ENCODE results near the gene ARHGDIG.
A peak's percentile ranks its signal among the peaks of the same experiment; 100 is the strongest.

The ARHGDIG gene

DNA sequence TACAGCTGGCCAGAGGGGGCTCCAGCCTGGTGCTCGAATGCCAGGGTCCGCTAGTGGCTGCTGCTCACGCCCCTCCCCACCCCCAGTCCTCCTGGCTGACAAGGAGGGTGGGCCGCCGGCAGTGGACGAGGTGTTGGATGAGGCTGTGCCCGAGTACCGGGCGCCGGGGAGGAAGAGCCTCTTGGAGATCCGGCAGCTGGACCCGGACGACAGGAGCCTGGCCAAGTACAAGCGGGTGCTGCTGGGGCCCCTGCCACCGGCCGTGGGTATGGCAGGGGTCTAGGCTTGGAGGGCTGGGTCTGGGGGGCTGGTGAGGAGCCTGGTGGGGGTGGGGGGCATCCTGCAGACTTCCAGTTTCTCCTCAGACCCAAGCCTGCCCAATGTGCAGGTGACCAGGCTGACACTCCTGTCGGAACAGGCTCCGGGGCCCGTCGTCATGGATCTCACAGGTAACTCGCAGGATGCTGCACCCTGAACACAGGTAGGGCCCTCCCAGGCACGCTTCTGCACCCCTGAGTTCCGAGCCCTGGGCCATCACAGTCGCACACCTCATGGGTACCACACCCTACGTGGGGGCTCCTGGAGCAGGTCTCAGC is 1.4 kb downstream of the ARHGDIG start:
- DNase-seq (ENCODE audit: low spot score): no peak

DNA sequence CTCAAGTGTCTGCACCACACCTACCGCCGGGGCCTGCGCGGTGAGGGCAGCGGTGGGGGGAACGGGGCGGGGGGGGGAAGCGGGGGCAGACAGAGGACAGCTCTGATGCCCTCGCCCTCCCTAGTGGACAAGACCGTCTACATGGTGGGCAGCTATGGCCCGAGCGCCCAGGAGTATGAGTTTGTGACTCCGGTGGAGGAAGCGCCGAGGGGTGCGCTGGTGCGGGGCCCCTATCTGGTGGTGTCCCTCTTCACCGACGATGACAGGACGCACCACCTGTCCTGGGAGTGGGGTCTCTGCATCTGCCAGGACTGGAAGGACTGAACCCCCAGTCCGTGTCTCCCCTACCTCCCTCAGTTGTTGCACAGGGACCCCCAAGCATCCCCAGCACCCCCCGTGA is 2.1 kb downstream of the ARHGDIG start:
- no peak for DNase-seq (ENCODE audit: low spot score)

DNA sequence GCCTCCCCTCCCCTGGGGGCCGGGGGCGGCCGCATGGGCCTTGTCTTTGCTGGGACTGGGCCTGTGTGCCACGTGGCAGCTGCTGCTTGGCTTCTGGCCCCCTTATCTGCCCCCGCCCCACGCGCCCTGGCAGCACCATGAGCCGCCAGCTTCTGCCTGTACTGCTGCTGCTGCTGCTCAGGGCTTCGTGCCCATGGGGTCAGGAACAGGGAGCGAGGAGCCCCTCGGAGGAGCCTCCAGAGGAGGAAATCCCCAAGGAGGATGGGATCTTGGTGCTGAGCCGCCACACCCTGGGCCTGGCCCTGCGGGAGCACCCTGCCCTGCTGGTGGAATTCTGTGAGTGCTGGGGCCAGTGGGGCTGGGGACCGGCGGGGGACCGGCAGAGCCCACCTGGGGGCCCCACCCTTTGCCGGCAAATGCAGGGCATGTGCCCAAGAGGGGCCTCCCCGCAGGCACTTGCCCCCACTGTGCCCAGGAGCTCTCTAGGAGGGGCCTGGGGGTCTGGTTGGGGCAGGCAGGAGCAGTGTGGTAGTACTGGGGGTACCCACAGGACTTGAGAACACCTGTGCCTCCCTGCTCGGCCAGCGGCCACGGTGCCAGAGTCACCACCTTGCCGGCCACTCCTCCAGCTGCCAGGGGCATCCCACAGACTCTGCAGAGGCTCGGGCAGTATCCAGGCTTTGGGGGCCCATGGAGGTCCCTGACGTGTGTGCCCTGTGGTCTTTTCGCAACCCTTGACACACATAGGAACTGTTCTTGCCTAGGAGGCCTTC is 2.8 kb downstream of the ARHGDIG start, which contains the start of gene PDIA2:
Gene PDIA2, plus strand, starts transcription at position 132 of the 773 bp plus-strand sequence. Its CDS starts 6 bp downstream, at position 138.
- no peak for DNase-seq (ENCODE audit: low spot score)

DNA sequence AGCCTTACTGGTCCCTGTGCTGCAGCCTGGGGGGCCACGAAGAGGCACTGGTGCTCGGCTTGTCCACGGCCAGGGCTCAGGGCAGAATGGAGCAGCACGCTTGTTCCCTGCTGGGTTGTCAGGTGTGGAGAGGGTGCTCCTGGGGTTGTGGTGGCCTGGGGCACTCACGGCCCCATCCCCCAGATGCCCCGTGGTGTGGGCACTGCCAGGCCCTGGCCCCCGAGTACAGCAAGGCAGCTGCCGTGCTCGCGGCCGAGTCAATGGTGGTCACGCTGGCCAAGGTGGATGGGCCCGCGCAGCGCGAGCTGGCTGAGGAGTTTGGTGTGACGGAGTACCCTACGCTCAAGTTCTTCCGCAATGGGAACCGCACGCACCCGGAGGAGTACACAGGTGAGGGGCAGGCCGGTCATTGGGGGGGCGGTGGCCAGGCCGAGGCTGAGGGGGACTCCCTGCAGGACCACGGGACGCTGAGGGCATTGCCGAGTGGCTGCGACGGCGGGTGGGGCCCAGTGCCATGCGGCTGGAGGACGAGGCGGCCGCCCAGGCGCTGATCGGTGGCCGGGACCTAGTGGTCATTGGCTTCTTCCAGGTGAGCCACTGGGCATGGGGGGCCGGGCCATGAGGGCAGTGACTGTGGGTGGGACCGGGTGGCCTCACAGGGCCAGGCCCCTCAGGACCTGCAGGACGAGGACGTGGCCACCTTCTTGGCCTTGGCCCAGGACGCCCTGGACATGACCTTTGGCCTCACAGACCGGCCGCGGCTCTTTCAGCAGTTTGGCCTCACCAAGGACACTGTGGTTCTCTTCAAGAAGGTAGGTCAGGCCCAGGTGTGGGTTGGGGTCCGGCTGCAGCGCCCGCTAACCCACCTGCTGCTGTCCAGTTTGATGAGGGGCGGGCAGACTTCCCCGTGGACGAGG is 4.1 kb downstream of the ARHGDIG start:
- DNase-seq (ENCODE audit: low spot score): no peak

DNA sequence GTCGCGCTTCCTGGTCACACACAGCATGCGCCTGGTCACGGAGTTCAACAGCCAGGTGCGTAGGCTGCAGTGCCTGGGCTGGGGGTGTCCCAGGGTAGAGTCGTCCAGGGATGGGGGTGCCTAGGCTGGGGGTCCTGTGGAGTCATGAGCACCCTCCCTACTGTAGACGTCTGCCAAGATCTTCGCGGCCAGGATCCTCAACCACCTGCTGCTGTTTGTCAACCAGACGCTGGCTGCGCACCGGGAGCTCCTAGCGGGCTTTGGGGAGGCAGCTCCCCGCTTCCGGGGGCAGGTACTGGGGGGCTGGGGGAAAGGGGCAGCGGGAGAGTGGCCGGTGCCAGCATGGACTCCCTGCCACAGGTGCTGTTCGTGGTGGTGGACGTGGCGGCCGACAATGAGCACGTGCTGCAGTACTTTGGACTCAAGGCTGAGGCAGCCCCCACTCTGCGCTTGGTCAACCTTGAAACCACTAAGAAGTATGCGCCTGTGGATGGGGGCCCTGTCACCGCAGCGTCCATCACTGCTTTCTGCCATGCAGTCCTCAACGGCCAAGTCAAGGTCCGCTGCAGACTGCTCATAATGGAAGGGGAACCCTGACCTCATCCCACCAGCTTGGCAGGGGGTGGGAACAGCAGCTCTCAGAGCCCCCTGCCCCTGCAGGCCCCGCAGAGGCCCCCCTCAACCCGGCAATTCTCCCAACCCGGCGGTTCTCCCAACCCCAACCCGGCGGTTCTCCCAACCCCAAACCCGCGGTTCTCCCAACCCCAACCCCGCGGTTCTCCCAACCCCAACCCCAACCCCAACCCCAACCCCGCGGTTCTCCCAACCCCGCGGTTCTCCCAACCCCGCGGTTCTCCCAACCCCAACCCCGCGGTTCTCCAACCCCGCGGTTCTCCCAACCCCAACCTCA is 5.0 kb downstream of the ARHGDIG start:
- DNase-seq (ENCODE audit: low spot score): no peak

DNA sequence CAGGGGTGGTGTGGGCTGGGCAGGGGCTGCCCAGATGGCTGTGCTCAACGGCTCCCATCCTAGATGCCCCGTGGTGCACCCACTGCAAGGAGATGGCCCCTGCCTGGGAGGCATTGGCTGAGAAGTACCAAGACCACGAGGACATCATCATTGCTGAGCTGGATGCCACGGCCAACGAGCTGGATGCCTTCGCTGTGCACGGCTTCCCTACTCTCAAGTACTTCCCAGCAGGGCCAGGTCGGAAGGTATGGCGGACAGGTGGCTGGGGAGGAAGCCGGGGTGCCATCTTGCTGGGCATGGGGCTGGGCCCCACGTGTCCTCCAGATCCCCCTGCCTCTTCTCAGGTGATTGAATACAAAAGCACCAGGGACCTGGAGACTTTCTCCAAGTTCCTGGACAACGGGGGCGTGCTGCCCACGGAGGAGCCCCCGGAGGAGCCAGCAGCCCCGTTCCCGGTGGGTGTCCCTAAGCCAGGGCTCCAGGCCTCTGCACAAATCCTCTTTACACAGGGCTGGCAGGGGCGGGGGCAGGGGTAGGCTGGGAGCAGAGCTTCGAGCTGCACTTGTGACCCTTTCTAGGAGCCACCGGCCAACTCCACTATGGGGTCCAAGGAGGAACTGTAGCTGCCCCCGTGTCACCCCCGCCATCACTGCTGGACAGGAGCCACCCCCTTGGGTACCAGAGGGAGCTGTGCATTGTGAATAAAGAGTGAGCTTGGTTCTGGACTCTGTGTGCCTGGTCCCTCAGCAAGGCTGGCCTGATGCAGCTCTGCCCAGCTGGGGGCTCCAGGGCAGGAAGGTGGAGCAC is 6.3 kb downstream of the ARHGDIG start:
- DNase-seq (ENCODE audit: low spot score): no peak

DNA sequence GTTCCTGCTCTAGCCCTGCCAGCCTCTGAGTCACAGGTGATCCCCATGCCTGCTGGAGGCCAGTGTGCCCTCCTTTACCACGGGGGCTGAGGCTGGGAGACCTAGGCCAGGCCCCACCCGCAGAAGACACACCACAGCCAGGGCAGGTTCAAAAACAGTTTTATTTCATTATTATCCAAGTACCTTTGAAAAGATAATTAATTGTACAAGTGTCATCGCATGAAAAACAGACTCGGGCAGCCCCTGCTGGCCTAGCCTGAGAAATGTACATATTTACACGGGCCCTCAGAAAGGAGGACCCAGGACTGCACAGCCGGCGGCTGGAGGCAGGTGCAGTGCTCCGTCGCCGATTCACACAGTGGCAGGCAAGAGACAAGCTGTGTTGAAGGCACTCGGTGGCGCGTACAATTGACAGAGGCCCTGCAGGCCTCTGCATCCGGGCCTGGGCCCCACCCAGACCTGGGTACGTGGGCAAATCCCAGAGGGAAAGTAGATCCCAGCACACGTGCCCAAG is 7.0 kb downstream of the ARHGDIG start:
- peak; percentile 33 for DNase-seq (ENCODE audit: low spot score)

DNA sequence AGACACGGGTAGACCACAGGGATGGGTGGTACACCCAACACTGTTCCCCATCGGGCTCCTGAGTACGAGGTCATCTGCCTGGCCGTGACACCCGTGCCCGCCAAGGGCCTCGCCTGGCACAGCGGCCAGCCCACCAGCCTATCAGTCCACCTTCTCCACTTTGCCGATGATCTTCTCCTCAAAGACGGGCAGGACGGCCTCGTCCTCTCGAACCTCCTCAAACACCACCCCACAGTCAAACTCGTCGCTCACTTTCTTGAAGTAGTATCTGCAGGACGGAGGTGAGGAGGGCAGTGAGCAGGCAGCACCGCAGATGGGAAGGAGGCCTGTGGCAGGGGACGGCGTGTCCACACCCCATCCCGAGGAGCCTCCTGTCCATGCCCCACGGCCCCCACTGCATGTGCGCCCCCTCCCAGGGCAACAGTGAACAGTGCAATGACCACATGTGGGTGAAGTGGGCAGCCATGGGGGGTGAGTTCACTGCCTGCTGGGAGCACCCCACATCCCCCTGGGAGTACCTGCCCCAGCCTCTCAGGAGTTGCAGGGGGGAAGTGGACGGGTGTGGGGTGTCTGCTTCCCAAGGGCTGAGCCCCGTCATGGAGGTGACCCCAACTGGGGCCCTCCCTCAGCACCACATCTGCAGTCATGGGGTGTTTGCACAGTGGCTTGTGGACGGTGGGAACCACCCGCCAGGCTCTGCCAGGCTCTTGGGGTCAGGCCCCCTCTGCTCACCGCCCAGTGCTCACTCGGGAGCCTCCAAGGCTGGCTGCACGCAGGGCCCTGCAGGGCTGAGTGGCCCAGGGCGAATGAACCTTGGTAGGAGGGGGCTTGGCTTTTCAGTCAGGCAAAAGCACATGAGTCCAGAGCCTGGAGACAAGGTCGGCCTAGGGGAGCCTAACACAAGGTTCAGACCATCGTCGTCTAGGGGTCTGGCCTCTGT is 7.9 kb downstream of the ARHGDIG start:
- no peak for DNase-seq (ENCODE audit: low spot score)

DNA sequence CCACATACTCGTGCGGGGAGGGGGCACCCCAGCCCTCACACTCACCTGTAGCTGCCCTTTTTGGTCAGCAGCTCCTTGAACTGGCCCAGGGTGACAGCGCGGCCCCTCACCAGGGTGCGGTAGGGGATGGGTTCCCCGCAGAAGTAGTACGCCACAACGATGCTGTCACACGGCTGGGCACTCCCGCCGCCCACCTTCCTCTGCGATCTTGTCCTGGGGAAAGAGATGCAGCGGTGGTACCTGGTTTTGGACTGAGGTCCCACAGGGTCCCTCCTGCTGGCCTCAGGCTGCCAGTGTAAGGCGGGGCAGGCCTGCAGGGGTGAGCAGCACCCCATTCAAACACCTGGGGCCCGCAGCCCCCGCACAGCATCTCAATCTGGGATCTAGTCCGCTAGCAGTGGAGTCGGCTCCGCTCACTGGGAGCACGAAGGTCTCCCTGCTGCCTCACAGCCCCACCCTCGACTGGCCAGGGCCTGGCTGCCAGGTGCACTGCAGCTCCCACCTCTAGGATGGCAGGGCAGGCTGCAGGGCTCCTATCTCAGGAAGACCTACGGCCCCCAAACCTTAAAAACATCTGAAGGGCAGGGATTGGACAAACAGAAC is 9.1 kb downstream of the ARHGDIG start:
- no peak for DNase-seq (ENCODE audit: low spot score)

DNA sequence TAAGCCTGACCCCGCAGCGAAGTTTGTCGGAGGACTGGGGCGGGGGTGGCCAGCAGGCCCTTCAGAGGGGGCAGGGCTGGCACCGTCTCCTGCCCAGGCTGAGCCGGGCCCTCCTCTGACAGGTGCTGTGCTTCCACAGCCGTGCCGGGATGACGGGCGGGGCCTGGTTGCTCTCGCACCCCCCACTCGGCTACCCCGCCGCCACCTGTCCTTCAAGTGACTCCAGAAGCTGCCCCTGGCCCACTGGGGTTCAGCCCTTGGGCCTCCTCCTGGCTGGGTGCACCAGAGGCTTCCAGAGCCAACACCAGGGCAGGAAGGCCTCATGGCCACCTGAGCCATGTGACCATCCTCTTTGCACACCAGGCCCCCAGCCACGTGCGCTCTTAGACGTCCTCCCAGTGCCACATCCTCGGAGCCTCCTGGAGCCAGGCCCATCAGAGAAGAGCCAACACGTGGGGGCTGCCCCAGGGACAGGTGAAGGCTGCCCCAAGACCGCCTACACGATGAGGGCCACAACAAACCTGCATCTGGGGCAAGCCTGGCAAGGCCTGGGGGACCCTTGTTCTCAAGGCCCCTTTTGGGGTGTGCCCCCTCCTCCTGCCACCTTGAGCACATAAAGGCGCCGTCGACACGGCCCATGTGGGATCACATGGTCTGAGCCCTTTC is 9.8 kb downstream of the ARHGDIG start:
- DNase-seq (ENCODE audit: low spot score): no peak

DNA sequence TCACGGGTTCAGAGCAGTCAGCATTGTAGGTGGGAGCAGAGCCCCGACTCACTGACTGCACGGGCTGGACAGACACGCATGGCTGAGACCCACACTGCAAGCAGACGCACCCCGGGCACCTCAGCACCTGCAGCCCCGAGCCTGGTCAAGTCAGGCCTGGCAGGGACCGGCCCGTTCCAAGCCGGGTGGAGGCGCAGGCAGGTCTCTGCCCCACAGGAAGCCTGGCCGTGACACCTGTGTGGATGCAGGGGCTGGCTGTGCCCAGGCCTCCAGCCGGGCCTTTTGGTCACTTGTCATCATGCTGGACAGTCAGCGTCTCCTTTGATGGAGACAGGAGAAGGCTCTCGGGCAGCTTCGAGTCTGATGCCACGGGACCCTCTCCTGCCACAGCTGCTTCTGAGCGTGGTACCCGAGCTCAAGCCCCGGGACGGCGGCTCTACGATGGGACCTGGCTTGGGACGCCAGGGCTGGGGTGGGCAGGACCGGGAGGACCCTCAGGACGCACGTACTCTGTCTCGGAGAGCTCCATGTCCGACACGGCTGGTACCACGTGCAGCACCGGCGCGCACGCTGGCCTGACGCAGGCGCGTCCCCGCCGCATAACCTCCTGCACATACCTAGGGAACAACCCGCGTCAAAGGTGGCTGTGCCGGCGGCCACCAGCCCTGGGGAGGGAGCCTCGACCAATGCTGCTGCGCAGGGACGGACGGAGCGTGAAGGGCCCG is 10.5 kb downstream of the ARHGDIG start:
- DNase-seq (ENCODE audit: low spot score): no peak

DNA sequence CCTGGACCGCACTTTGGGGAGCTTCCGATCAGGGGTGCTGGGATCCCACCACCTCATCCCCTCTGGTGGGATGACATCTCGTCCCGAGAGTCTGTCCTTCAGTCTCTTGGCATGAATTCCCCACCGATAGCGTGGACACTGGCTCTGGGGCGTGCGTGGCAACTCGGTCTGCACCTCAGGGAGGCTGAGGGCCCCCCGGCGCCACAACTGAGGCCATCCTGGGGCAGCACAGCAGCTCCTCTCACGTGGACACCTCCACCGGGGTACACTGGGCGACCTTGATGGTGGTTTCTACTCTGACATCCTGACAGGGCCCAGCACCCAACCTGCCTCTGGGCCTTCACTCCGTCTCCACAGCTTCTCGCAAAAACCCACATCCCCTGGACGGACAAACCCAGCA is 11.1 kb downstream of the ARHGDIG start:
- DNase-seq (ENCODE audit: low spot score): no peak

DNA sequence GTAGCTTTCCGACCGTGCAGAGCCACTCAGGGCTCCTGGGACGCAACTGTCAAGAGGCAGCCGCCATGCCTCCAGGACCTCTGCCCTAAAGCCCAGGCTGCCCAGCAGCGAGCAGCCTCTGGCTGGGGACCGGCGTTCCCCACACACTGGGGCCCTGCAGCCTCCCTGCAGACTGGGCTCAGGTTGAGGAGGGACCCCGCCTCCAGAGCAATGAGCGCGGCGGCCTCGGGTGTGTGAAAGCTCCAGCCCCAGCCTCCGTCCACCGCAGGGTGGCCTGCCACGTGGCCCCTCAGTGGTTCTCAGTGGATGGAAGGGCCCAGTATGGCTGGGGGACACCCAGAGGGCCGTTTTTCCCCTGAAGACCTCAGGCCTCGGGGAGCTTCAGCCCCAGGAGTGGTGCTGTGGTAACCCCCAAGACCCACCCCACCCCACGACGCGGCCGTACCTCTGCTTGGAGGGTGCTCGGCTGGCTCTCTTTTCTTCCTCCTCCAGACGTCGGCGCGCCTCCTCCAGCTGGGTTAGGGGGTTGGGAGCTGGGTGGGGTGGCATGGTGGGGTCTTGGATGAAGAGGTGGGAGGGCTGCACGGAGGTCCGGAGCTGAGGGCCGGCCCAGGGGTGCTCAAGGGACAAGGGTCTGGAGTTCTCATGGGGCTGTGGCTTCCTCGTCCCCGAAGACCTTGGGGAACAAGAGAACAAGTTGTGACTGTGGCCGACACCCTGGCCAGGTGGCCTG is 12.8 kb downstream of the ARHGDIG start:
- no peak for DNase-seq (ENCODE audit: low spot score)

DNA sequence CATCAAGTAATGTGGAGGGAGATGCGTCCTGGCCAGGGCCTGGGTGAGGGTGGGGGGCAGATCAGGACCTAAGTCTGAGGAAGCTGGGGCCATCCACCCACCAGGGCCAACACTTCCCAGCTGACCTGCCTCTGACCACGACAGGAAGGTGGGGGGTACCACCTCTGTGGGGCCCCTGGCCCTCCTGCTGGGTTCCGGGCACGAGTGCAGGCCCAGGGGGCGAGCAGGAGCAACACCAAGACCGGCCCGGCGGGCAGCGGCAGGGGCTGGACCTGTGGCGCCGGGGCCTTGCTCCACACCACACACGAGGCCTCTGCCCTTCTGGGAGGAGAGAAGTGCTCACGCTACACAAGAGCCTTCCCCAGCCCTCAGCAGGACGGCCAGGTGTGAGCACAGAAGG is 15.9 kb downstream of the ARHGDIG start:
- no peak for DNase-seq (ENCODE audit: low spot score)

DNA sequence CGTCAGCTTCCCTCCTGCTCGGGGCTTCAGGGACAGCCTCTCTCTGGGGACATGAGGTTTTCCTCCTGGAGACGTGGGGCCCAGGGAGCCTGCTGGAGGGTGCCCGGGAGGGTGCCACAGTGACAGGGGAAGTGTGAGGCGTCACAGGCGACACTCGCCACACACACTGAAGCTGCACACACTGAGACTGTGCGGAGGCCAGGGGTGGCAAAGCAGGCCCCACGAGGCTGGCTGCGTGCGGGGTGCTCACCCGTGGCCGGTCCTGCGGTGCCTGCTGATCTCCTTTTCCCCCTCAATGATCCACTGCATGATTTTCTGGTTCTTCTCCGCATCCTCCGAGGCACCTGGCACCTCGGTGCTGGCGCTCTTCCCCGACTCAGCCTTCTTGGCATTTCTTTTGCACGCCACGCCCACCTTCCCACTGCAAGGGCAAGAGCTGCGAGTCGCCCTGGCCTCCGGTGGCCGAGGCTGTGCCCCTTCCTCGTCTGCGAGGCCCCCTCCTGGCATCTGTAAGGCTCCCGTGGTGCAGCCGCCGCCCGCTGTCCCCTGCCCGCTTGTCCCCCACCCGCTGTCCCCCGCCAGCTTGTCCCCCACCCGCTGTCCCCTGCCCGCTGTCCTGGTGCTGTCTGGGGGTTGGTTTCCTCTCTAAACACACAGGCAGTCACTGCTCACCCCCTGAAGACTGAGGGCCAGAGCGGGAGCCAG is 16.6 kb downstream of the ARHGDIG start:
- DNase-seq (ENCODE audit: low spot score): no peak

DNA sequence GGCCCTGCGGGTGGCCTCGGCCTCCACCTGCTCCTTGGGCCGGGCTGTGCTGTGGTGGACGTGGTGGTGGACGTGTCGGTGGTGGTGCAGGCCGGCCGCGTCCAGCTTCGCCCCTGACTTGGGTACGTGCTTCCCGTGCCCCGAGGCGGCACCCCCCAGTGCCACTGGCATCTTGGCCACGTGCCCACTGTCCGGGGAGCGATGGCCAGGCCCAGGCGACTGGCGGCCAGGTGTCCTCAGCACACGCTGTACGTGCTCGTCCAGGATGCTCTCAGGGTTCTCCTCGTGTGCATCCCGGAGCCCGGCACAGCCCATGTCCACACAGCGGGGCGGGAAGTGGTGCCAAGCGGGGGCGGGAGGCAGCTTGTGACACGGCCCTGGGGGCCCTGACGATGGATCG is 17.4 kb downstream of the ARHGDIG start:
- DNase-seq (ENCODE audit: low spot score): no peak
